ENCODE results near the gene IQSEC3. TPM values are rescaled to one million over a fixed set of nuclear protein-coding genes. Genes with fewer than 3 reads are reported as not detected.

Gene IQSEC3
- total RNA-seq, 1 experiment from 2014 or later, result 0.55 TPM

GRCh38 chr12:118591-118990 is 52.0 kb downstream of the IQSEC3 start:
- no peaks in the 10 kb centered on the region for H4K20me1 ChIP-seq (ENCODE audit: control insufficient read depth, insufficient read depth, insufficient read length)
- H3K14ac ChIP-seq (ENCODE audit: insufficient read depth, low read length), result no peak overlapping the region
- no peak overlapping the region for H3K56ac ChIP-seq (ENCODE audit: insufficient read length, low read depth, low read length)
- H2AK5ac ChIP-seq (ENCODE audit: insufficient read length, low read length), result no peak overlapping the region
- Mint-ChIP-seq H3K4me1 (peaks cover 5 to 6% of the 10 kb centered on the region in 2 experiments; a peak in 3 of 4 replicates), H3K27me3 (ENCODE audit: low read depth) (peaks cover 2% of the 10 kb centered on the region), H3K4me3 (no peak overlapping the region), H3K27ac (no peak overlapping the region), H3K9me3 (no peaks in the 10 kb centered on the region; a peak in 1 of 5 replicates), H3K36me3 (ENCODE audit: insufficient read depth in 1 of 3, low read depth in 3 of 3) (no peaks in the 10 kb centered on the region)
- no peak overlapping the region for H4K91ac ChIP-seq (ENCODE audit: insufficient read length, low read depth, low read length)
- no peak overlapping the region for H4K8ac ChIP-seq (replicated peaks; ENCODE audit: insufficient read length, low read depth, low read length)
- no peaks in the 10 kb centered on the region for H3K27me3 ChIP-seq (ENCODE audit: insufficient read depth, low read length)
- no peak overlapping the region for H3K23ac ChIP-seq (ENCODE audit: insufficient read length, low read depth, low read length)
- no peak overlapping the region for H2AFZ ChIP-seq (ENCODE audit: low read length)
- H3T11ph ChIP-seq (ENCODE audit: low read length), result no peak overlapping the region
- H3K23me2 ChIP-seq (ENCODE audit: insufficient read length, low read depth, low read length, poor library complexity, severe bottlenecking), result no peaks in the 10 kb centered on the region
- no peak for TF ChIP-seq CTCF (conservative IDR thresholded peaks at IDR 0.05)
- no peak overlapping the region for H2BK20ac ChIP-seq (ENCODE audit: low read depth, low read length, poor library complexity, severe bottlenecking)
- H3K79me1 ChIP-seq (ENCODE audit: insufficient read depth, low read depth, low read length, poor library complexity, severe bottlenecking), result no peaks in the 10 kb centered on the region
- no peak for DNase-seq
- no peak overlapping the region for H3K4ac ChIP-seq (ENCODE audit: low read depth, low read length)
- no peaks in the 10 kb centered on the region for H3K9me3 ChIP-seq (ENCODE audit: control insufficient read depth, low read depth, low read length)
- H3K9ac ChIP-seq (ENCODE audit: extremely low read depth, insufficient read length, low read length), result no peak overlapping the region
- no peak overlapping the region for H3K27ac ChIP-seq (ENCODE audit: insufficient read length, low read depth, low read length)
- H3K18ac ChIP-seq (ENCODE audit: insufficient read length, low read depth, low read length), result no peak overlapping the region
- no CpG with 5 or more reads among the region's 4 CpGs for WGBS (ENCODE audit: extremely low coverage, insufficient read length, low lambda C conversion rate)
- H3K79me2 ChIP-seq (ENCODE audit: insufficient read depth, low read length), result no peaks in the 10 kb centered on the region
- H2BK120ac ChIP-seq (ENCODE audit: low read depth, low read length, poor library complexity, severe bottlenecking), result no peak overlapping the region
- H4K5ac ChIP-seq (ENCODE audit: insufficient read length, low read depth, low read length), result no peak overlapping the region
- H3K4me2 ChIP-seq (ENCODE audit: insufficient read depth, insufficient read length, low read length), result no peak overlapping the region
- H2BK5ac ChIP-seq (ENCODE audit: insufficient read length, low read length), result no peak overlapping the region
- H2BK12ac ChIP-seq (ENCODE audit: insufficient read length, low read depth, low read length), result no peak overlapping the region
- no peaks in the 10 kb centered on the region for H3K4me1 ChIP-seq (ENCODE audit: insufficient read depth, low read length)
- no peak overlapping the region for H2BK15ac ChIP-seq (ENCODE audit: low read depth, low read length)

Data from H9 (cell line).